C4-2B (cell line): ENCODE measurements around the gene UQCC3.

Source experiments
- H3K27ac ChIP-seq: fragments of 450-650 bp; 2 replicates; pipeline ENCODE4 v1.5.1; 2017
- CTCF ChIP-seq: fragments of 450-650 bp; conservative IDR thresholded peaks from 2 replicates; pipeline ENCODE4 v1.5.1; 2017; ENCODE audit warnings: mild to moderate bottlenecking
- ZFX ChIP-seq: fragments of 450-650 bp; IDR thresholded peaks from 2 replicates; pipeline ENCODE4 v1.6.1; 2017

The UQCC3 gene

GRCh38 chr11:62706850-62707247, 35.4 kb downstream of the UQCC3 start:
- TF ChIP-seq ZFX: no peak
- TF ChIP-seq CTCF: no peak
- peak overlapping the region; percentile 87 for H3K27ac ChIP-seq

GRCh38 chr11:62707277-62707861, 35.9 kb downstream of the UQCC3 start, which contains the start of the genes BSCL2 and GNG3:
BSCL2 (minus strand) TSS chr11:62707424; CDS start chr11:62707195, 229 bp downstream.
GNG3 (plus strand) TSS chr11:62707676; CDS start chr11:62708296, 620 bp downstream.
- TF ChIP-seq ZFX: no peak
- H3K27ac ChIP-seq: peak within 1 kb of the TSS; percentile 87

- H3K27ac ChIP-seq: peak overlapping the region; percentile 75
- TF ChIP-seq ZFX (no peak), CTCF (no peak)
Measured at GRCh38 chr11:62708392-62708791, 36.9 kb downstream of the UQCC3 start.

GRCh38 chr11:62708793-62709192, 37.3 kb downstream of the UQCC3 start:
- no peak for TF ChIP-seq ZFX
- TF ChIP-seq CTCF: no peak
- peak overlapping the region; percentile 75 for H3K27ac ChIP-seq

- H3K27ac ChIP-seq: peak overlapping the region; percentile 75
- no peak for TF ChIP-seq CTCF
- no peak for TF ChIP-seq ZFX
Measured at GRCh38 chr11:62709247-62710000, 38.0 kb downstream of the UQCC3 start.

- peak overlapping the region; percentile 75 for H3K27ac ChIP-seq
- TF ChIP-seq CTCF (no peak), ZFX (no peak)
Measured at GRCh38 chr11:62710001-62710345, 38.5 kb downstream of the UQCC3 start.

- TF ChIP-seq CTCF (no peak), ZFX (no peak)
- H3K27ac ChIP-seq: no peak overlapping the region
Measured at GRCh38 chr11:62712276-62712812, 40.9 kb downstream of the UQCC3 start.
